Aorta (tissue), 5 donors: Measurements from ENCODE around the gene TCERG1. TPM values are rescaled to one million over a fixed set of nuclear protein-coding genes. Genes with fewer than 3 reads are reported as not detected.

ENCODE experiments used
- ATAC-seq: fragments of 200-7000 bp; cut with Tn5 transposase; one replicate; pipeline ENCODE4 v1.9.1; 2022; ENCODE audit warnings: moderate library complexity; ENCODE audit not compliant: low FRiP score
- DNase-seq, 2 donors: peaks; one replicate each; pipeline ENCODE4 v3.0.0-alpha.2; 2020
- H3K27ac ChIP-seq, 2 donors: one replicate each; pipeline ENCODE4 v1.5.1; 2013; ENCODE audit warnings: low read length in 2 of 2, mild to moderate bottlenecking in 2 of 2, moderate library complexity in 2 of 2, control low read depth in 1 of 2, inconsistent platforms in 1 of 2, low read depth in 1 of 2
- H3K27me3 ChIP-seq, 2 donors: one replicate each; pipeline ENCODE4 v1.6.1; 2013; ENCODE audit warnings: control low read depth in 1 of 2, low read length in 1 of 2, mild to moderate bottlenecking in 1 of 2, moderate library complexity in 1 of 2; ENCODE audit not compliant: insufficient read depth in 2 of 2, control insufficient read depth in 1 of 2
- H3K36me3 ChIP-seq, 2 donors: one replicate each; pipeline ENCODE4 v1.6.1; 2013; ENCODE audit warnings: control low read depth in 1 of 2, low read length in 1 of 2, mild to moderate bottlenecking in 1 of 2; ENCODE audit not compliant: insufficient read depth in 2 of 2, control insufficient read depth in 1 of 2
- H3K4me1 ChIP-seq, 2 donors: one replicate each; pipeline ENCODE4 v1.6.1; 2013; ENCODE audit warnings: low read length in 2 of 2, control low read depth in 1 of 2, mild to moderate bottlenecking in 1 of 2, moderate library complexity in 1 of 2; ENCODE audit not compliant: insufficient read depth in 2 of 2, control insufficient read depth in 1 of 2
- H3K4me3 ChIP-seq, 2 donors: one replicate each; pipeline ENCODE4 v1.5.1; 2013; ENCODE audit warnings: low read length in 2 of 2, control low read depth in 1 of 2, mild to moderate bottlenecking in 1 of 2
- H3K9me3 ChIP-seq: one replicate; pipeline ENCODE4 v1.6.1; 2013; ENCODE audit warnings: mild to moderate bottlenecking, low read length; ENCODE audit not compliant: control insufficient read depth
- WGBS, 2 donors: extraction: QIAGEN DNeasy Blood & Tissue Kit; methylation state at CpG; one replicate each; pipeline ENCODE4 v1.1.7; 2013; 5-methylcytosine and 5-hydroxymethylcytosine counted together
- intact Hi-C, 2 donors: fragments of 100-400 bp; cut with DNase I; formaldehyde crosslinking; loops; one replicate each; pipeline versions ENCODE4 v1.14.2 to v1.15.0; 2022
- polyA plus RNA-seq, 2 donors: library from polyadenylated mRNA; stranded (reverse); fragments of 200-250 nt; gene quantifications; one replicate each; pipeline ENCODE4 v1.2.3, GENCODE V29; 2013
- total RNA-seq, 2 donors: library from RNA; stranded (reverse); fragmentation: NEBNext Ultra II Directional; extraction: Animal tissue kit (Norgen Biotek cat#: 25700); gene quantifications; one replicate each; pipeline ENCODE4 v1.2.1, GENCODE V29; 2021
- donor health status: healthy with polysubstance abuse.
- donor health status: Bipolar disorder and iron deficiency.
- donor health status: DM: no; HTN: no; CAD: no.
- donor health status: DM: no; HTN: no; CAD: no.
- donor health status: DM: yes; HTN: yes; CAD: no.

The TCERG1 gene
- total and polyA plus RNA-seq, 4 donors, result 11.1 to 68.7 (median 43.4) TPM

DNA sequence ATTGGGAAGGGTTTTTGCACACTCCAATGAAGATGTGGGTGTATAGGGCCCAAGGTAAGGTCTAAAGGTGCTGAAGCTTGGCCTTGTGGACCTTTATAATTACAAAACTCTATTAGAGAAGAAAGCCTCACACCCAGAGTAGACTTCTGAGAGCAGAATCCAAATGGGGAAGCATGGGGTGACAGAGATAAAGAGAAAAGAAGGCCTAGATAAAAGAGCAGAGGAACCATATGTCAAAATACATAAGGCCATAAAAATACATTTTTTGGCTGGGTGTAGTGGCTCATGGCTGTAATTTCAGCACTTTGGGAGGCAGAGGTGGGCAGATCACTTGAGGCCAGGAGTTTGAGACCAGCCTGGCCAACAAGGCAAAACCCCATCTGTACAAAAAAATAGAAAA, 27.4 kb upstream of the TCERG1 start:
- DNase-seq (no peak), ATAC-seq (no peak)
- Histone ChIP-seq H3K36me3 (no peaks in the 10 kb centered on the region), H3K9me3 (no peaks in the 10 kb centered on the region), H3K4me1 (no peaks in the 10 kb centered on the region), H3K4me3 (no peak overlapping the region), H3K27ac (no peak overlapping the region), H3K27me3 (no peaks in the 10 kb centered on the region)
- intact Hi-C loops, result loop anchor here (10.0 kb wide), 3 partner anchors 235 to 285 kb away; partner anchors contain the start of gene LARS1 (in 1 of the 2)

DNA sequence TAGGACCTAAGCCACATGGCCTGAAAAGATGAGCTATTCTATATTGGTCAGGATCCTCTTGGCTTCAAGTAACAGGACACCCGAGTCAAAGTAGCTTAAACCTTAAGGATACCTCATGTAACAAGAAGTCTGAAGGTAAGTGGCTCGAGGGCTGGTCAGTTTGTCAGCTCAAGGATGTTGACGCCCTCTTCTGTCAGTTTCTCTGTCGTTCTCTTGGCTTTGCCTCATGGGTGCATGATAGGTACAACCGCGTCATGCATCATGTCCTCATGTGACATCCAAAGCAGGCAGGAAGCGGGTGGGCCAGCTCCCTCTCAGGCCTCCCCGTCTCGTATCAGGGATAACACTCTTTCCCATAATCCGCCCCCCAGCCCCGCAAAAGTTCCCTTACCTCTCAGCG, 22.1 kb upstream of the TCERG1 start:
- H3K27ac ChIP-seq, result no peak overlapping the region
- 71 to 73% methylated on average over 12 of the region's 12 CpGs for WGBS, 2 donors
- H3K4me1 ChIP-seq, result no peaks in the 10 kb centered on the region
- ATAC-seq (no peak), DNase-seq (no peak)
- peaks cover 0 to 5% of the 10 kb centered on the region in 2 donors for H3K27me3 ChIP-seq
- intact Hi-C loops, result loop anchor here (5.0 to 10.0 kb wide), 5 partner anchors 133 to 290 kb away; partner anchors contain the start of gene LARS1 (in 2 of the 2)
- H3K36me3 ChIP-seq, result no peaks in the 10 kb centered on the region
- H3K9me3 ChIP-seq, result no peaks in the 10 kb centered on the region
- no peak overlapping the region for H3K4me3 ChIP-seq

GRCh38 chr5:146426305-146426704, 20.8 kb upstream of the TCERG1 start:
- DNase-seq, result no peak
- WGBS, 2 donors, result 81 to 84% methylated on average over 5 of the region's 5 CpGs

GRCh38 chr5:146426853-146427618, 20.1 kb upstream of the TCERG1 start:
- no peak overlapping the region for H3K4me3 ChIP-seq
- H3K27me3 ChIP-seq, result peaks cover 0 to 5% of the 10 kb centered on the region in 2 donors
- no peaks in the 10 kb centered on the region for H3K9me3 ChIP-seq
- H3K36me3 ChIP-seq, result no peaks in the 10 kb centered on the region
- H3K4me1 ChIP-seq, result no peaks in the 10 kb centered on the region
- no peak for DNase-seq
- ATAC-seq, result peak; percentile 70
- H3K27ac ChIP-seq, result peak overlapping the region in 1 of 2 donors; percentile 6
- WGBS, 2 donors, result 29 to 32% methylated on average over 7 of the region's 7 CpGs
- intact Hi-C loops, result loop anchor here (5.0 to 10.0 kb wide), 5 partner anchors 135 to 292 kb away; partner anchors contain the start of gene LARS1 (in 2 of the 2)

More at GRCh38 chr5:146426305-146426704, 20.8 kb upstream of the TCERG1 start:
- peaks cover 0 to 5% of the 10 kb centered on the region in 2 donors for H3K27me3 ChIP-seq
- no peak overlapping the region for H3K4me3 ChIP-seq
- H3K36me3 ChIP-seq, result no peaks in the 10 kb centered on the region
- no peaks in the 10 kb centered on the region for H3K9me3 ChIP-seq
- no peak overlapping the region for H3K27ac ChIP-seq
- no peak for ATAC-seq
- intact Hi-C loops, result loop anchor here (5.0 to 10.0 kb wide), 5 partner anchors 134 to 292 kb away; partner anchors contain the start of gene LARS1 (in 2 of the 2)
- H3K4me1 ChIP-seq, result no peaks in the 10 kb centered on the region

GRCh38 chr5:146427619-146427997, 19.5 kb upstream of the TCERG1 start:
- intact Hi-C loops, result loop anchor here (5.0 to 10.0 kb wide), 5 partner anchors 135 to 293 kb away; partner anchors contain the start of gene LARS1 (in 2 of the 2)
- Histone ChIP-seq H3K36me3 (no peaks in the 10 kb centered on the region), H3K27ac (no peak overlapping the region), H3K4me3 (no peak overlapping the region), H3K4me1 (no peaks in the 10 kb centered on the region), H3K9me3 (no peaks in the 10 kb centered on the region), H3K27me3 (peaks cover 0 to 5% of the 10 kb centered on the region in 2 donors)
- DNase-seq, result no peak
- ATAC-seq, result no peak
- WGBS, 2 donors, result 26 to 33% methylated on average over 4 of the region's 4 CpGs

DNA sequence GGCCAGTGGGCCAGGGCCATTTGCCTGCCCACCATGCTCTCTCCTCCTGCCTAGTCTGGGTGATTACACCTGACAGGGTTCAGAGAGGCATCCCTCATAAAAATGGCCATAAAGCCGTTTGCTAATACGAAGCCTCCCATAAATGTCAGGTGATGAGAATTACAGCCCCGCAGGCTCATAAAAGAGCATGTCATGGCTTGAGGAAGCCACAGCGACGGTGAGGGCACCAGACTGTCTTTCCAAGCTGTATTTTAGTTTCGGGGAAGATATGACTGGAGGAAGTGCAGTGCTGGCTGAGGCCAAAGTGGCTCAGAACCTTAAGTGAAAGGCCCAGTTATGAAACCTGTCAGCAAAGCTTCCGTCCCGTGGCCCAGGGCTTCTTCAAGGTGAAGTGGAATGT, 18.5 kb upstream of the TCERG1 start:
- DNase-seq (no peak), ATAC-seq (no peak)
- H3K4me1 ChIP-seq, result no peaks in the 10 kb centered on the region
- no peak overlapping the region for H3K4me3 ChIP-seq
- H3K36me3 ChIP-seq, result no peaks in the 10 kb centered on the region
- H3K27me3 ChIP-seq, result peaks cover 0 to 5% of the 10 kb centered on the region in 2 donors
- no peaks in the 10 kb centered on the region for H3K9me3 ChIP-seq
- intact Hi-C loops, result loop anchor here (5.0 to 10.0 kb wide), 5 partner anchors 136 to 294 kb away; partner anchors contain the start of gene LARS1 (in 2 of the 2)
- WGBS, 2 donors, result 40 to 41% methylated on average over 8 of the region's 8 CpGs
- no peak overlapping the region for H3K27ac ChIP-seq

GRCh38 chr5:146440353-146440752, 6.8 kb upstream of the TCERG1 start:
- no peaks in the 10 kb centered on the region for H3K27me3 ChIP-seq
- H3K36me3 ChIP-seq, result no peaks in the 10 kb centered on the region
- no peaks in the 10 kb centered on the region for H3K9me3 ChIP-seq
- ATAC-seq (no peak), DNase-seq (no peak)
- 55 to 57% methylated on average over 1 of the region's 1 CpG for WGBS, 2 donors
- H3K4me1 ChIP-seq, result no peaks in the 10 kb centered on the region
- no peak overlapping the region for H3K27ac ChIP-seq
- intact Hi-C loops, result no loop called here
- no peak overlapping the region for H3K4me3 ChIP-seq

- no peak for DNase-seq
- Histone ChIP-seq H3K27ac (no peak overlapping the region), H3K4me3 (no peak overlapping the region), H3K9me3 (no peaks in the 10 kb centered on the region), H3K4me1 (no peaks in the 10 kb centered on the region), H3K27me3 (no peaks in the 10 kb centered on the region), H3K36me3 (no peaks in the 10 kb centered on the region)
- no peak for ATAC-seq
- intact Hi-C loops, result no loop called here
- WGBS, 2 donors, result 79 to 84% methylated on average over 5 of the region's 5 CpGs
These were observed 6.2 kb upstream of the TCERG1 start for GRCh38 chr5:146440870-146441495.
